NK-92 treated with Interleukin-12 subunit alpha and Interleukin-12 subunit beta, amount 100 ng/mL, for 24 hours (cell line): ENCODE measurements around the gene SLC8A1.

Experiments
- DNase-seq: peaks from one replicate; lab custom pipeline; 2025; lab: John Stamatoyannopoulos, UW

The SLC8A1 gene

GRCh38 chr2:40353231-40353630 lies 98.7 kb downstream of the SLC8A1 start:
- no peak for DNase-seq

DNA sequence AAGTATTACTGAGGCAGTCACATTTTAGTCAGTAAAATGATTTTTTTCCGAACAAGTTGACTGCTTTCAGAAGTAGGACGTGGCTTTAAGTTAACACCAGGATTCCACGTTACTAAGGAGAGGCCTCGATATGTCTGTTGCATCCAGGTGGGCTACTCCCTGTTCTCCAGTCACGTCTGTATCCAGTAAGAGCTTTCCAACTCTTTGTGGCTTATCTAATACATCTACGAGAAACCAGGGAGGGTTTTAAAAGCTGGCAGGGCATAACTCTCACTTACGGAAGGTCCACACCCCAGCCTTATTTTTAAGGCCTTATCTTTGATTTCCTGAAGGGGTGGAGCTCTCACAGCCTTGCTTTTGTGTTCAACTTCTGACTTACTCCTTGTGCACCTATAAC lies 99.2 kb downstream of the SLC8A1 start:
- DNase-seq = no peak

- DNase-seq = no peak
Observed at GRCh38 chr2:40352041-40352702, 99.7 kb downstream of the SLC8A1 start.

- DNase-seq = no peak
Observed at GRCh38 chr2:40348665-40349064, 103.2 kb downstream of the SLC8A1 start.

DNA sequence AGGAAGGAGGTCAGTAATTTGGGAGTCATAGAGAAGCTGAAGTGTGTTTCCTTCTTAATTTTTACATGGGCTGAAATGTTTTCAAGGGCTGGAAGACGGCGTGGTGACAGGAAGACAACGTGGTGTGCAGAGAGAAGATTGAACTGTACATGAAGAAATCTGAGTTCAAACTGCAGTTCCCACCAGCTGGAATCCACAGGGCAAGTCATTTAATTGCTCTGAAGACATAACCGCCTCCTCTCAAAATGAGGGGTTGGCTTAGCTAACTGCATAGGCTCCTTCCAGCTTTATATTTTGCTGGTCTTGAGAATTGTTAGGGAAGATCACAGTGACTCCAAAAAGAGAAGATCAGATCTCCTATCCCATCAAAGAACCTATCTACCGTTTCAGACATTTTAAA lies 103.9 kb downstream of the SLC8A1 start:
- no peak for DNase-seq

- no peak for DNase-seq
Observed at GRCh38 chr2:40346535-40347354, 105.1 kb downstream of the SLC8A1 start.

DNA sequence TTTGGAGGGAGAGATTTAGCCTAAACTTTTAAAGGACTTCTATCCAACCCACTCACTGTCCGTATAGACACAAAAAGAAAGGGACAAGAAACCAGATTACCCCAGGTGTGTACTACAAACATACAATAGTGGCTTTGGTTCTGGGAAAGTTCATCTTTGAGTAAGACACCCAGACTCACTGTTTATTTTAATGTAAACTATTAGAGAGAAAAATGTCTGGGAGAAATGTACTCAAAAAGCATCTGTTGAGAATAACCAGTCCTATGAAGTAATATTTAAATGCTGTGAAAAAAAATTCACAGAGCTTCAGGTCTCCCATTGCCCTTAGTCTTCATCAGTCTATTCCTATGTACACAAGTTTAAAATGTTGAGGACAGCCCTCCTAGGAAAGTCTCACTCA lies 107.5 kb downstream of the SLC8A1 start:
- DNase-seq = no peak

DNA sequence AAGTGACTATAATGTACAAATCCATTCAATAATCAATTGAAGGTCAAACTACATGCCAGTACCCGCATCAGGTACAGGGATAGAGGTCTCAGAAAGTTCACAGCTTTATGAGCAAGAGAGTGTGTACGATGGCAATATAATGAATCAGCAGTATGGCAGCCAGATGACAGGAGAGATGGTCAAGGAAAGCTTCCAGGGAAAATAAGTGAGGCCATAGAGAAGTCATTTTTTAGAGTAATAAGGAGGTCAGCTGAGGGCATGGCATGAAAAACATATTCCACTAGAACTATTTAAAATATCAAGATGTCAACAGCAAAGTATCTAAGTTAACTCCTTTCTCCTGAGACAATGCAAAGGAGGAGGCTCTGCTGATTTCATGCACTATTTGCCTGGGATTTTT lies 108.0 kb downstream of the SLC8A1 start:
- no peak for DNase-seq

GRCh38 chr2:40341198-40341597 lies 110.7 kb downstream of the SLC8A1 start:
- DNase-seq = no peak

GRCh38 chr2:40339026-40339425 lies 112.9 kb downstream of the SLC8A1 start:
- no peak for DNase-seq

- DNase-seq = no peak
Observed at GRCh38 chr2:40332191-40332826, 119.6 kb downstream of the SLC8A1 start.

GRCh38 chr2:40330096-40330495 lies 121.8 kb downstream of the SLC8A1 start:
- no peak for DNase-seq

DNA sequence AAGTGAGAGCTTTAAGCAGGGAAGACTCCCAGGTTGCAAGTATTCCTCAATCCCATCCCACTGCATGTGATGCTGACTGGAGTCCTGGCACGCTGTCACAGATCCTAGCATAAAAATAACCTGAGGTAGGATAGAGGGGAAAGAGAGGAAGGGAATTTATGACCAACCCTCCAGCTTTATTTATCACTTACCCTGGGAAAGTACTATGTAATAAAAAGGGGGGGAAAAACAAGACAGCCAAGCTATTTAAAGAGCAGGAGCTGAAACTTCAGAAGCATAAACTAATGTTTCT lies 122.2 kb downstream of the SLC8A1 start:
- no peak for DNase-seq

DNA sequence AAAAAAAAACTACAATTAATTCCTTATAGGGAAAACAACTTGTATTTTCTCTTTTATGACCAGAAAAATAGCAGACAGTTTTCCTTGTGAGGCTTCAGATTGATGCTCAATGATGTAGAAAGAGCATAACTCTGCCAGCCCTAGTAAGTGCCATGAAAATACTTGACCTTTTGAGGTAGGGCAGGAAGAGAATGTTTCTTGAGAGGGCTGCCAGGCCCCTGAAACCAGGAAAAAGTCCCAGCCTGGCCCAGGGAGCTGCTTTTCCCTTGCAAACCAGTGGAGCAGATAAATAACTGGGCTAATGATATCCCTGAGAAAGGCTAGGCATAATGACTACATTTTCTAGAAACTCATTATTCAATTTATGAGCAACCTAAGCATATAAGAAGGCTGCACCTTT lies 126.8 kb downstream of the SLC8A1 start:
- no peak for DNase-seq

DNA sequence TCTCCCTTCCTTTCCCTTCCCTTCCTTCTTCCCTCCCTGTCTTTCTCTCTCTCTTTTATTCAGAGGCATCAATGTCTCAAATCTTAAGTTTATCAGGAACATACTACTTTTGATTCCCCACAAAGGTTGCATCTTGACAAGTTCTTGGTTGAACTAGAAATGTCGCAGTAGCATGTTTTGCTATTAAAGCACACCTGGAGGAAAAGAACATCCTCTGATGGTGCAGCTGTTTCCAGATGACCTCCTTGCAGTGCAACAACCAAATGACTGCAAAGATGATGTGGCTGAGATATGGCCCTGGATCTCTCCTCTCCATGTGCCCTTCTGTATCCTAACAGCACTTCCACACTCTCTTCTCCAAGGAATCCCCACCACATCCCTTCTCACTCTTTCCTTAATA lies 127.2 kb downstream of the SLC8A1 start:
- DNase-seq = no peak

DNA sequence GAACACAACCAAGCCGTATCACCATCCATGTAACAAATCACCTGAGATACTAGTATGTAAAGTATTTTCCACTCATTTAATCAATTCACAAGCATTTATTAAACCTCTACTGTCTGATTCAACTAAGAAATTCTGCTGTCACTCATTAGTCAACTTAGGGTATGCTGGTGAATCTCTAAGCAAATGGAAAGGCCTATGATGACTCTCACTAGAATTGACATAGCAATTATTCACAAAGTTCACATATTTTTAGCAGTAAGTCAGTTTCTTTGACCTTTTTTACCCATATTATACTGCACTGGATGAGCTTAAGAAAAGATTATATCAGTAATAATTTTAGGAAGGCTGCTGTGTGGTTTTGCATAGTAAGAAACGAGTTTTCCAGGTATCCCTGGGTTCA lies 130.1 kb downstream of the SLC8A1 start:
- no peak for DNase-seq

DNA sequence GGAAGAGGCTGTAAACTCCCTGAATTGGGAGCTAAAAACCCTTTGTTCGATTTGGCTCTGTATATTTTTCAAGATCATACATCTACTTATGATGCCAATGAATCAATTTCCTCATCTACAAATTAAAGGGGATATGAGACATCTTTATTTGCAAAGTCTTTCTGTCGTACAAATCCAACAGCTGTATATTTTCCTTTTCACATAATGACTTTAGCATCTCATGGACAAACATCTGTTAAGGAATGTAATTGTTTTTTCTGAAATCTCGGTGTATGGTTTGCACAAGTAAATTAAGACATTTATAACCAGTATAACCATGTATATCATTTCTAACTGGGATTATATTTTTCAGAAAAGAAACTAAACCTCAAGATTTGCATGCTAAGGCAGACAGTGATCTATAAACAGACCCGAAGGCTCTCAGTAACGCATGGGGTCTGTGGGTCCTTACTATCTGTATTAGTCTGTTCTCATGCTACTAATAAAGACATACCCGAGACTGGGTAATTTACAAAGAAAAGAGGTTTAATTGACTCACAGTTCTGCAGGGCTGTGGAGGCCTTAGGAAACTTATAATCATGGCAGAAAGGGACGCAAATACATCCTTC lies 130.8 kb downstream of the SLC8A1 start:
- no peak for DNase-seq

GRCh38 chr2:40318921-40319320 lies 133.0 kb downstream of the SLC8A1 start:
- no peak for DNase-seq

GRCh38 chr2:40317761-40318160 lies 134.1 kb downstream of the SLC8A1 start:
- no peak for DNase-seq

GRCh38 chr2:40317046-40317445 lies 134.8 kb downstream of the SLC8A1 start:
- no peak for DNase-seq

DNA sequence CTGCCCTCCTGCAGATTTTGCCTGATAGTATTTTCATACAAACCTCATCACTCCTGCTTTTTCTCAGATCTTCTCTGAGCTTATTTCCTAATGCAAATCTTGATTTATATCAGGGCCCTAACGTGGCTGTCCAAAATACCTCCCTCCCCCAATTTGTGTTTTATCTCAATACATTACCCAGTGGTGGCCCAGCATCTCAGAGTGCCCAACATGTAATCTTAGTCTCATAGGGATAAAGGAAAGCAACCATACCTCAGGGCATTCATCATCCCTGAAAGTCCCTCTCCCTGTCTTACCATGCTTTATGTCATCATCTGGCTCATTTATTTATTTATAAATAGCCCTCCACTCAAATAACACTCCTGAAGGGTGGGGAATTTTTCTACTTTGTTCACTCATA lies 135.3 kb downstream of the SLC8A1 start:
- no peak for DNase-seq

- no peak for DNase-seq
Observed at GRCh38 chr2:40315683-40316082, 136.2 kb downstream of the SLC8A1 start.

DNA sequence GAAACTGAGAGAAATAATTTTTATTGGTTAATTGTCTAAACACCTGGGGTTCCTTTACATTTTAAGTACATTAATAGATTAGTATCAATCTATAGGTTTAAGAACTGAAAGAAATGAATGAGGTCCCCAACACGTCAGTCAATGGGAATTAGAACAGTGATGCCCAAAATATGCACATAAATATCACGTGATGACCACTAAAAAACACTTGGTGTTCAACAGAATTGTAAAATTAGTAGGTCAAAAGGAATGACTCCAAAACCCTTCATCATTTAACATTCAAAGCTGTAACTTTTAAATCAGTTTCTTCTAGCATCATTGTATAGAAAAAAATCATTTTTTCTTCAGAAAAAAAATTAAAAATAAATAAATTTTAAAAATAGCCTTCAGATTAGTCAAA lies 140.9 kb downstream of the SLC8A1 start:
- DNase-seq = no peak
